ENCODE results near the gene RELL2.
A peak's percentile ranks its signal among the peaks of the same experiment; 100 is the strongest.
"Not testable (repeated sequence)": the region's sequence is repeated elsewhere in the genome, so short reads cannot be mapped to it uniquely, and the experiment has no call there.

RELL2 gene

DNA sequence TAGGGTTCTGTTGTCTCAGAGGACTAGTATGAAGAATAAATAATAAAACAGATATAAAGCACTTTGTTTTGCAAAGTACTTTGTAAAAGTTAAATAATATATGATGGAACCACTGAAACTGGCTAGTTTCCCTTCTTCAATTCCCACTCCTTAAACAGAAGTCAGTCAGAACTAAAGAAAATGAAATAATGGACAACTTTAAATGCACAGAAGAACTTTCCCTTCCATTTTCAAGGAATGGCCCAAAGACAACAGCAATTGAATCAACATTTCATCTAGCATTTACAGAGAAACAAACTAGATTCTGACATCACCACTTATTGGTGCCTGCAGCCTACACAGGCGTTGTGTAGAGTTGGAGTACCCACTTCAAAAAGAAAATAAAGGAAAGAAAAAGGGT is 34.2 kb upstream of the RELL2 start:
- no peak overlapping the region for H3K4me3 ChIP-seq (ENCODE audit: low read depth, low read length)
- DNase-seq (ENCODE audit: low read depth), result no peak
- TF ChIP-seq, protein P1, sequence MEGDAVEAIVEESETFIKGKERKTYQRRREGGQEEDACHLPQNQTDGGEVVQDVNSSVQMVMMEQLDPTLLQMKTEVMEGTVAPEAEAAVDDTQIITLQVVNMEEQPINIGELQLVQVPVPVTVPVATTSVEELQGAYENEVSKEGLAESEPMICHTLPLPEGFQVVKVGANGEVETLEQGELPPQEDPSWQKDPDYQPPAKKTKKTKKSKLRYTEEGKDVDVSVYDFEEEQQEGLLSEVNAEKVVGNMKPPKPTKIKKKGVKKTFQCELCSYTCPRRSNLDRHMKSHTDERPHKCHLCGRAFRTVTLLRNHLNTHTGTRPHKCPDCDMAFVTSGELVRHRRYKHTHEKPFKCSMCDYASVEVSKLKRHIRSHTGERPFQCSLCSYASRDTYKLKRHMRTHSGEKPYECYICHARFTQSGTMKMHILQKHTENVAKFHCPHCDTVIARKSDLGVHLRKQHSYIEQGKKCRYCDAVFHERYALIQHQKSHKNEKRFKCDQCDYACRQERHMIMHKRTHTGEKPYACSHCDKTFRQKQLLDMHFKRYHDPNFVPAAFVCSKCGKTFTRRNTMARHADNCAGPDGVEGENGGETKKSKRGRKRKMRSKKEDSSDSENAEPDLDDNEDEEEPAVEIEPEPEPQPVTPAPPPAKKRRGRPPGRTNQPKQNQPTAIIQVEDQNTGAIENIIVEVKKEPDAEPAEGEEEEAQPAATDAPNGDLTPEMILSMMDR (conservative IDR thresholded peaks at IDR 0.05; ENCODE audit: low read depth, low read length), result no peak

DNA sequence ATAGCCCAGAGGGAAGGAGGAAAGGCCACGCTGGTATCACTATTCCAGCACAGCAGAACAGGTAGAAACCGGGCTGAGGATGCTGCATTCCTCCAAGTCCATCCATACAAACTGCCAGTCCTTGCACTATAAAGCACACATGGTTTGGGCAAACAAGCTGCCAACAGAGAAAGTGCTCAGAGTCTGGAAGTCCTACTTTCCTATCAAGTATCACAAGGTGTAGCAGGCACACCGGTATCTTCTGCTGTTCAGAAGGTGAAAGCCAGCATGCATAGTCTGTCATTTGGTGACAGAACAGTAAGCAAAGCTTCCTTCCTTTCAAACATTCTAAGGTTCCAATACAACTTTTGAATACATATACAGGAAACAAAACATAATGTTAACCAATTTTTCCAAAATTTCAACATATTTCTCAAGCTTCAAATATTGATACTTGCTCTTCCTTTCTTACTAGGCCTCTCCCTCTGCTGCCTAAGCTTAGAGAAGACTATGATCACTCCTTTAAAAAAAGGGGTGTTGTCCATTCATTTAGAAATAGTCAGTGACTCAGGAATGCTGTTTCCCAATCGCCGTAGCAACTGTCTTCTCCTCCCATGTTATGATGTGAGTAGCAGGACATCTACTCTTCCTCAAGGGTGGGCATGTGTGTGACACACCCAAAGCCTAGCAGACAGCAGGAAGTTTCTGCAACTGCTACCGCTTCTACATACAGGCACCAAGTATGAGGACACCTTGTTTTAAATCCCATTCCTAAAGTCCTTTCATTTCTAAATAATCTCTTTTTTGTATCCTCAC is 32.7 kb upstream of the RELL2 start:
- no peak overlapping the region for H3K4me3 ChIP-seq (ENCODE audit: low read depth, low read length)
- peak; percentile 94 for DNase-seq (ENCODE audit: low read depth)
- TF ChIP-seq, protein P1 (conservative IDR thresholded peaks at IDR 0.05; ENCODE audit: low read depth, low read length), result no peak

DNA sequence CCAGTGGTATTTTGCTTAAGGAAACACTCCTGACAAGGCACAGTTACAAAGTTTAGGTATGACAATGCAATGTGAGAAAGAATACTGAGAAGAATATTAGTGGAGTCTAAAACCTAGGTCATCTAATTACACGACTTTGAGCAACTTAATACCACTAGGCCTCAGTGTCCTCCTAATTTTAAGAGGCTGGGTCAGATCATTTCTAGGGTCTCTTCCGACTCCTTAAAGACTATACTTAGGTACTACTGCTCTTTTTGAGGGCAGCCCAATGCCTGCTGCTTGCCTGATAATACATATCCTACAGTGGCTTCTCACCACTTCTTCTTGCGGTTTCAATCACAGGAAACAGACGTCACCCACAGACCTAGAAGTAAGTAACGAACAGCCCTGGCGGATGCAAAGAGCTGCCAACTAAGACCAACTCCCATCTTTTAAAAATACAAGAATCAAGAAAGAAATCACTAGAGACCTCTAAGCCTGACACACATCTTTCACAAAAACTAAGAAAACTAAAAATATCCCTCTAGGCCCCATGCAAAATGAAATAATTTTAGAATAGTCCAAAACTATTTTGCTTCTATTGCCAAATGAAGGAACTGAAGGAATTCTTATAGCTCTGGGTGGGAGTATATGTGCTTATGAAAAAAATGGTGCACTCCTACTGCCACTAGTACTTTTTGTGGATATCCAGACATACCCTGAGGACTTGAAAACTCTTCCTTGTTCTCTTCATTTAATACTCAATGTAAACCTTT is 31.1 kb upstream of the RELL2 start:
- H3K4me3 ChIP-seq (ENCODE audit: low read depth, low read length), result no peak overlapping the region
- TF ChIP-seq, protein P1 (conservative IDR thresholded peaks at IDR 0.05; ENCODE audit: low read depth, low read length), result no peak
- DNase-seq (ENCODE audit: low read depth), result peak; percentile 53

DNA sequence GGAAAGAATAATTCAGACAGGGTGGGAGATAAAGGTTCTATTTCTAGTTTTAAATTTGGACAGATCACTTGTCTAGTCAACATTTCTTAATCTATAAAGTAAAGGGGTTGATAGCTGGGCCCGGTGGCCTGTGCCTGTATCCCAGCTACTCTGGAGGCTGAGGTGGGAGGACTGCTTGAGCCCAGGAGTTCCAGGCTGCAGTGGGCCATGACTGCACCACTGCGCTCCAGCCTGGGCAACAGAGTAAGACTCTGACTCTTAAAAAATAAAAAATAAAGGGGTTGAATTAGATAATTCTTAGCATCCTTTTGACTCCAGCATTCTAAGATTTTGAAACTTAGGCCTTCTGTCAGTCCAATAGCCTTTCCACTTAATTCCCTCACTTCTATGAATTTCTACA is 28.8 kb upstream of the RELL2 start:
- no peak for DNase-seq (ENCODE audit: low read depth)
- TF ChIP-seq, protein P1 (conservative IDR thresholded peaks at IDR 0.05; ENCODE audit: low read depth, low read length), result no peak
- H3K4me3 ChIP-seq (ENCODE audit: low read depth, low read length), result no peak overlapping the region

DNA sequence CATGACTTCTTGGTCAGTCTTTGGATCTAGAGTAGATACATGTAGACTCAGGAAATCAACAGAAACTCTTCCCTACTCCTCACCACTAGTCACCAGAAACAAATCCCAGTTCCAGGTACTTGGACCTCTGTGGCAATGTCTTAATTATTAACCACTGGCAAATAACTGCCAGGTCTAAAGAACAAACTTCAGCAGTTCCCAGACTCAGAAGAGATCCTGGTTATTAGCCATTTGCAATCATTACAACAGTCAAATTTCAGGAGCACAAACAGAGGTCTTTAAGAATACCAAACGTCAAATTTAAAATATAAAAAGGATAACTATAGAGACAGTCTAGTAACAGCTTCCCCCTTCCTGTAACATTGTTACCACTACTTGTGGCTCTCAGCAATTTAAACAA is 28.2 kb upstream of the RELL2 start:
- H3K4me3 ChIP-seq (ENCODE audit: low read depth, low read length), result no peak overlapping the region
- no peak for DNase-seq (ENCODE audit: low read depth)
- TF ChIP-seq, protein P1 (conservative IDR thresholded peaks at IDR 0.05; ENCODE audit: low read depth, low read length), result no peak

DNA sequence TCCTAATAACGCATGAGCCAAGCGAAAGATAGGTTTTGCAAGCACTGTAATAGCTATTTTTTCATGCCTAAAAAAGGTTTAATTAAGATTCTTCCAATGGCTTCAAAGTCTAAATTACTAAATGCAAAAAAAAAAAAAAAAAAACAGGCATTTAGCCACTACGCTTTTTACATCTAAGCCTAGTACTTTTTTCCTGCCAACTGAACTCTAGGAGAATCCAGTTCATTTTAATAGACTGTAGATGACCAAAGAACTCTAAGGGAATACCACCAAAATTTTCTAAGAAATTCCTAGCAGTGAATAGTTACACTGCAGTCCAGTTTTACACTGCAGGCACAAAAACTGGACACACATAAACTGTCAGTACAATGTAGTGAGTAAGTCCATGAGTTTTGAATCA is 27.8 kb upstream of the RELL2 start:
- TF ChIP-seq, protein P1 (conservative IDR thresholded peaks at IDR 0.05; ENCODE audit: low read depth, low read length), result no peak
- no peak overlapping the region for H3K4me3 ChIP-seq (ENCODE audit: low read depth, low read length)
- DNase-seq (ENCODE audit: low read depth), result no peak

DNA sequence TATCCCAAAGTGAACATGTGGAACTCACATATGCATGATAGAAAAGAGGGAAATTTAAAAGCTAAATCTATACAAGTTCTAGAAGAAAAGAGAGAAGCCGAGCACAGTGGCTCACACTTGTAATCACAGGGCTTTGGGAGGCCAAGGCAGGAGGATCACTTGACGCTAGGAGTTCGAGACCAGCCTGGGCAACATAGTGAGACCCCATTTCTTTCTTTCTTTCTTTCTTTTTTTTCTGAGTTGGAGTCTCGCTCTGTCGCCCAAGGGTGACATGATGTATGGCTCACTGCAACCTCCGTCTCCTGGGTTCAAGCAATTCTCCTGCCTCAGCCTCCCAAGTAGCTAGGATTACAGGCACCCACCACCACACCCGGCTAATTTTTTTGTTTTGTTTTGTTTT is 26.9 kb upstream of the RELL2 start:
- not testable (repeated sequence) for DNase-seq (ENCODE audit: low read depth); H3K4me3 ChIP-seq (ENCODE audit: low read depth, low read length)
